Sigmoid colon (tissue), 7 donors: ENCODE measurements around the gene PLXNA1. TPM values are rescaled to one million over a fixed set of nuclear protein-coding genes. Genes with fewer than 3 reads are reported as not detected.
A peak's percentile ranks its signal among the peaks of the same experiment; 100 is the strongest.

Experiments
- DNase-seq: peaks from one replicate; pipeline ENCODE4 v3.0.0-alpha.2; 2019
- H3K27ac ChIP-seq, 4 donors: fragments of 200-600 bp; sonication (generic); one replicate each; pipeline ENCODE4 v1.5.1; 2016 to 2019; ENCODE audit warnings: mild to moderate bottlenecking in 1 of 4
- H3K27me3 ChIP-seq, 3 donors: fragments of 200-600 bp; sonication (generic); one replicate each; pipeline ENCODE4 v1.5.1; 2019; ENCODE audit warnings: mild to moderate bottlenecking in 1 of 3
- H3K36me3 ChIP-seq, 4 donors: fragments of 200-600 bp; sonication (generic); one replicate each; pipeline ENCODE4 v1.5.1; 2016 to 2019
- H3K4me1 ChIP-seq, 4 donors: fragments of 200-600 bp; sonication (generic); one replicate each; pipeline ENCODE4 v1.5.1; 2017 to 2019
- H3K4me3 ChIP-seq, 4 donors: fragments of 200-600 bp; sonication (generic); one replicate each; pipeline ENCODE4 v1.5.1; 2017 to 2019; ENCODE audit warnings: mild to moderate bottlenecking in 2 of 4, moderate library complexity in 1 of 4
- H3K9me3 ChIP-seq, 4 donors: fragments of 200-600 bp in 3 of 4; sonication (generic) in 3 of 4; one replicate each; pipeline versions ENCODE4 v1.5.1 to v1.6.1; 2013 to 2019
- CTCF ChIP-seq, 4 experiments: fragments of 450-650 bp in 3 of 4; fragments of 200-600 bp in 1 of 4; IDR thresholded peaks; one replicate each; pipeline ENCODE4 v1.5.1; 2016 to 2019; ENCODE audit warnings: antibody characterized with exemption in 4 of 4, mild to moderate bottlenecking in 3 of 4, moderate library complexity in 2 of 4
- EP300 ChIP-seq, 4 donors: sonication (generic); formaldehyde crosslinking; IDR thresholded peaks; one replicate each; pipeline ENCODE4 v1.6.1; 2017; ENCODE audit warnings: antibody characterized with exemption in 4 of 4
- POLR2A ChIP-seq, 2 donors: fragments of 450-650 bp; IDR thresholded peaks; one replicate each; pipeline ENCODE4 v1.6.1; 2016; ENCODE audit warnings: antibody characterized with exemption in 2 of 2, mild to moderate bottlenecking in 2 of 2, moderate library complexity in 2 of 2
- POLR2AphosphoS5 ChIP-seq, 4 donors: sonication (generic); formaldehyde crosslinking; IDR thresholded peaks; one replicate each; pipeline ENCODE4 v1.6.1; 2017; ENCODE audit warnings: antibody characterized with exemption in 4 of 4
- WGBS, 2 donors: extraction: QIAGEN DNeasy Blood & Tissue Kit; methylation state at CpG; one replicate each; pipeline ENCODE4 v1.1.7; 2013; 5-methylcytosine and 5-hydroxymethylcytosine counted together
- intact Hi-C: fragments of 100-400 bp; cut with DNase I; formaldehyde crosslinking; loops from one replicate; pipeline ENCODE4 v1.15.1; 2023
- polyA plus RNA-seq, 3 donors: library from polyadenylated mRNA; stranded (reverse); fragments of 200-250 nt; gene quantifications; one replicate each; pipeline ENCODE4 v1.2.3, GENCODE V29; 2013
- total RNA-seq, 4 donors: library from RNA; depleted of rRNA; stranded (reverse); fragments of >200 nt; gene quantifications; one replicate each; pipeline ENCODE4 v1.1.0, GENCODE V29; 2016
- donor health status: healthy with polysubstance abuse.
- donor health status: Bipolar disorder and iron deficiency.
- donor health status: healthy.

Gene PLXNA1
- total and polyA plus RNA-seq, 7 donors, result 0.60 to 29.6 (median 8.2) TPM

- H3K4me3 ChIP-seq, result no peak overlapping the region
- no peaks in the 10 kb centered on the region for H3K9me3 ChIP-seq
- no peaks in the 10 kb centered on the region for H3K27me3 ChIP-seq
- no peak overlapping the region for H3K27ac ChIP-seq
- intact Hi-C loops, result loop anchor here (5.0 kb wide), 1 partner anchor 248 kb away; no protein-coding TSS in a partner anchor
- no peak for DNase-seq
- no peak for TF ChIP-seq CTCF (IDR thresholded peaks at IDR 0.05)
- no peak for TF ChIP-seq POLR2AphosphoS5 (IDR thresholded peaks at IDR 0.05)
- TF ChIP-seq EP300 (IDR thresholded peaks at IDR 0.05), result no peak
- TF ChIP-seq POLR2A (IDR thresholded peaks at IDR 0.05), result no peak
- peaks cover 0 to 28% (median 16%) of the 10 kb centered on the region in 4 donors for H3K4me1 ChIP-seq
- WGBS, 2 donors, result 80 to 82% methylated on average over 15 of the region's 15 CpGs
- H3K36me3 ChIP-seq, result peaks cover 0 to 3% (median 0%) of the 10 kb centered on the region in 4 donors
These were observed 17.2 kb downstream of the PLXNA1 start for GRCh38 chr3:127000119-127000518.

- TF ChIP-seq CTCF (IDR thresholded peaks at IDR 0.05) (no peak), POLR2A (IDR thresholded peaks at IDR 0.05) (no peak), EP300 (IDR thresholded peaks at IDR 0.05) (no peak)
- H3K9me3 ChIP-seq, result no peaks in the 10 kb centered on the region
- intact Hi-C loops, result loop anchor here (5.0 kb wide), 1 partner anchor 248 kb away; no protein-coding TSS in a partner anchor
- H3K36me3 ChIP-seq, result peaks cover 0 to 3% (median under 1%) of the 10 kb centered on the region in 4 donors
- H3K27me3 ChIP-seq, result no peaks in the 10 kb centered on the region
- DNase-seq, result no peak
- no peak overlapping the region for H3K4me3 ChIP-seq
- WGBS, 2 donors, result 92 to 95% methylated on average over 12 of the region's 12 CpGs
- H3K27ac ChIP-seq, result no peak overlapping the region
- H3K4me1 ChIP-seq, result peaks cover 0 to 28% (median 16%) of the 10 kb centered on the region in 4 donors
These were observed 17.8 kb downstream of the PLXNA1 start for GRCh38 chr3:127000761-127001160.

- Histone ChIP-seq H3K36me3 (peaks cover 0 to 7% (median 2%) of the 10 kb centered on the region in 4 donors), H3K4me3 (peak overlapping the region in 3 of 4 donors; percentile 18 to 33 (median 29)), H3K9me3 (no peaks in the 10 kb centered on the region), H3K27ac (peak overlapping the region; percentile 69 to 75 (median 71)), H3K27me3 (no peaks in the 10 kb centered on the region), H3K4me1 (peaks cover 0 to 28% (median 16%) of the 10 kb centered on the region in 4 donors)
- DNase-seq, result peak; percentile 72
- 89% methylated on average over 23 of the region's 23 CpGs for WGBS, 2 donors
- TF ChIP-seq POLR2AphosphoS5 (IDR thresholded peaks at IDR 0.05) (no peak), CTCF (IDR thresholded peaks at IDR 0.05) (no peak), POLR2A (IDR thresholded peaks at IDR 0.05) (no peak), EP300 (IDR thresholded peaks at IDR 0.05) (no peak)
- intact Hi-C loops, result loop anchor here (5.0 kb wide), 1 partner anchor 249 kb away; no protein-coding TSS in a partner anchor
These were observed 18.7 kb downstream of the PLXNA1 start for GRCh38 chr3:127001486-127002194.

GRCh38 chr3:127002195-127003174 lies 19.6 kb downstream of the PLXNA1 start:
- intact Hi-C loops, result loop anchor here (5.0 kb wide), 1 partner anchor 250 kb away; no protein-coding TSS in a partner anchor
- DNase-seq, result peak; percentile 93
- Histone ChIP-seq H3K27me3 (no peaks in the 10 kb centered on the region), H3K4me3 (peak overlapping the region in 3 of 4 donors; percentile 18 to 33 (median 29)), H3K9me3 (no peaks in the 10 kb centered on the region), H3K36me3 (peaks cover 0 to 7% (median 3%) of the 10 kb centered on the region in 4 donors), H3K27ac (peak overlapping the region; percentile 69 to 75 (median 71)), H3K4me1 (peaks cover 0 to 28% (median 16%) of the 10 kb centered on the region in 4 donors)
- peak in 3 of 4 experiments; percentile 19 to 45 (median 35) for TF ChIP-seq CTCF (IDR thresholded peaks at IDR 0.05)
- no peak for TF ChIP-seq EP300 (IDR thresholded peaks at IDR 0.05)
- TF ChIP-seq POLR2A (IDR thresholded peaks at IDR 0.05), result no peak
- TF ChIP-seq POLR2AphosphoS5 (IDR thresholded peaks at IDR 0.05), result peak in 2 of 4 donors; percentile 29 to 63
- 75 to 85% methylated on average over 26 of the region's 26 CpGs for WGBS, 2 donors
